GM19463 (cell line): ENCODE results near the gene SARNP.

Experiments
- ATAC-seq: cut with Tn5 transposase; IDR thresholded peaks from one replicate; pipeline ENCODE4 v1.9.1; 2021; ENCODE audit warnings: mild to moderate bottlenecking, moderate library complexity; ENCODE audit not compliant: unreplicated experiment

SARNP gene

DNA sequence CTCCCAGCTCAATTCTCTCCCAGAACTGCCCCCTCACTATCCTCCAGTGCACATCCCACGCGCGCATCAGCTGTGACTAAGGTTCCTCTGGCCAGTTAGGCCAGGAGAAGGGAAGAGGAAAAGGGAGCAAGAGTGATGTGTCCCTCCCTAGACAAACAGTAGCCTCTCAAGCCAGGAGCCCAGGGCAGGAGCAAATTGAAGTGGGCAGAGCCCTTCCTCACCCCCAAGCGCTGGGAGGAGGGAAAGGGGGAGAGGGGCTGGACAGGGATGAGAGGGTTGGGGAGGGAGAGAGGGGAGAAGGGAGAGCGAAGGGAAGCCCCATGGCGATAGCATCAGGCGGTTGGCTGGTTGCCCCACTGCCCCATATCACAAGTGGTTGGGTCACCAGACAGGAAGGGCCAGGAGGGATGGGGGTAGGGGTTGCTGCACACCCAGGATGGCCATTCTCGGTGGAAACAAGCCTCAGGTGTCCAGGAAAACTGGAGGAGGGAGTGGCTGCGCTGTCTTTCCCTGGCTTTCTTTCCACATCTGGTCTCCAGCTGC is 89.8 kb downstream of the SARNP start:
- no peak for ATAC-seq

DNA sequence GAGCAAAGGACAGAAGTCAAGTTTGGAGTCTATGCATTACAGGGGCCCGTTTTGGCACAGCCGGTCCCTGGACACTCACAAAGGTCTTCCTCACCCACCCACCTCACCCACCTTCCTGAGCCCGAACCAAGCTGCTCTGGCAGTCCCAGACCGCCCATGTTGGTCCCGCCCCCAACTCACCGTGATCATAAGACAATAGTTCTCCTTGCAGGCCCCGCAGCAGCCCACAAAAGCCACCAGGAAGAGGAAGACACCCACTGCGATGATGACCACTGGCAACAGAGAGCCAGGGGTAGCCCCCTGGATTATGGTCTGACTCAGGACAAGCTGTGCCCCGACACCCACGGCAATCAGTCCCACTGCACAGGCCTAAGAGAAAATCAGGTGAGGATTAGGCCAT is 90.6 kb downstream of the SARNP start:
- no peak for ATAC-seq

DNA sequence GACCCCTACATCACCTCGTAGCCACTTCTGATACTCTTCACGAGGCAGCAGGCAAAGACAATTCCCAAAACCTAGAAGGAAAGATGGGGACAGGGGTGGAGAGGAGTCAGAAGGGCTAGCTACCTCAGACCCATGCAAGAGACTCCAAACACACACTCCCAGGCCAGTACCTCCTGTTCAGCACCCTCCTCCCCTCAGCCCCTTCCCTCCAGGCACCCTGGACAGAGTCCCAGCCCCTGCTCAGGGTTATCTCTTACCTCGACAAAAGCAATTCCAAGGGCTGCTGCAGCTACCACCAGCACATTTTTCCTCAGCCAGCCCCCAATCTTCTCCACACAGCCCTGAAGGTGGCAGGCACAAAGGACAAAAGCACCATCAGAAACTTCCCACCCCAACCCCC is 92.0 kb downstream of the SARNP start:
- ATAC-seq, result no peak

DNA sequence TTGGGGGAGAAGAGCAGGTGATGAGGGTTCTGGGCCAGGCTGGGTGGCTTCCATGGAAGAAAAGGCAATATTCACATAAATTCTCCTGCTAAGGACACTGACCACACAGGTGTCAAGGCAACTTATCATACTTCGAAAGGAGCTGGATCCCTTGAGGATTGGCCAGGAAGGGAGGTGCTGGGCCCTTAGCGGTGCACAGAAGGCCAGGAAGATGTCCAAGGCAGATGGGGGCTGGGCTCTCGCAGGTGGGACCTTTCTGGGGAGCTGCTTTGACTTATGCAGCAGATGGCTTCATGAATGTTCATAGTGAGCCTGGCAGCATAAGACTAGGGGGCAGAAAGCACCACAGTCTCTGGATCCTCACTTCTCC is 92.6 kb downstream of the SARNP start:
- ATAC-seq, result no peak

DNA sequence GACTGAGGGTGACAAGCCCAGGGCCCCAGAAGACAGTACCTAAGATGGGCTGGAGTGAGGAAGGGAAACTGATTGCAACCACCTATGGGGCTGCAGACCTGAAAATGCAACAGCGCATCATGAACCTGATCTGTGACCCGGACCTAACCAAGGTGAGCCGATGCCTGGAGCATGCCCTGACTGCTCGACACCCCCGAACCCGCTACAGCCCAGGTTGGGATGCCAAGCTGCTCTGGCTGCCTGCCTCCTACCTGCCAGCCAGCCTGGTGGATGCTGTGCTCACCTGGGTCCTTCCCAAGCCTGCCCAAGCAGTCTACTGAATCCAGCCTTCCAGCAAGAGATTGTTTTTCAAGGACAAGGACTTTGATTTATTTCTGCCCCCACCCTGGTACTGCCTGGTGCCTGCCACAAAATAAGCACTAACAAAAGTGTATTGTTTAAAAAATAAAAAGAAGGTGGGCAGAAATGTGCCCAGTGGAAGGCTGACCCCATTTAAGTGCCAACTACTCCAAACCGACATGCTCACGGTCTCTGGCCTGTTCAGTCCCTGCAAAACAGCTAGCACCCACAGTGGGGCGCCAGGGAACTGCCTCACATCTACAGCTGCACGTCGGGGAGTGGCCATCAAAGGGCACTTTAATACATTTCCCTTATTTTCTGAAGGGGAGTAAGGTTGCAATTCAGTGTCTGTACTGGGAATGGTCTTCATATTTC is 93.1 kb downstream of the SARNP start:
- no peak for ATAC-seq

DNA sequence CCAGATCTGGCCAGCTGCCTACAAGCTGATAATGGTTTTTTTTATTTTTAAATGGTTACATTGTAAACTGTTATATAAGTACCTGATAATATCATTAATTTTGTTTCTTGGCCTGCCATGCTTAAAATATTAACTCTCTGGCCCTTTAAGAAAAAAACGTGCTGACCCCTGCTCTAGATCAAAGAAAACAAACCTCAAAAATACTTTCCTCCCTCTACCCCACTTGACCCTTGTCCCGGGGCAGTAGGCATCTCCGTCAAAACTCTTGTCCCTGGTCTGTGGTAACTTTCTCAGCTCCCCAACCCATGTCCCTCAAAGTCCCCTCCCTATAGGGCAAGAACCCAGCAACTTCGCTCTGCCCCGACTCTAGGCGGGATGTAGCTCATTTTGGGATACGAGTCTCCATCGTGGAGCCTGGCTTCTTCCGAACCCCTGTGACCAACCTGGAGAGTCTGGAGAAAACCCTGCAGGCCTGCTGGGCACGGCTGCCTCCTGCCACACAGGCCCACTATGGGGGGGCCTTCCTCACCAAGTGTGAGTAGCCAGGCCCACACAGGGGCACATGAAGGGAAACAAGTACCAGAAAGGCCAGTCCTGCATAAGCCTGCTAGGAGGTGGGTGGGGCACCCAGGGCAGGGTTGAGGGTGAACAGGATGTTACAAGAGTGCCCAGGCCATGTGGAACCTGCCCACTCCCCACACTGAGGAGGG is 93.9 kb downstream of the SARNP start:
- ATAC-seq, result no peak

DNA sequence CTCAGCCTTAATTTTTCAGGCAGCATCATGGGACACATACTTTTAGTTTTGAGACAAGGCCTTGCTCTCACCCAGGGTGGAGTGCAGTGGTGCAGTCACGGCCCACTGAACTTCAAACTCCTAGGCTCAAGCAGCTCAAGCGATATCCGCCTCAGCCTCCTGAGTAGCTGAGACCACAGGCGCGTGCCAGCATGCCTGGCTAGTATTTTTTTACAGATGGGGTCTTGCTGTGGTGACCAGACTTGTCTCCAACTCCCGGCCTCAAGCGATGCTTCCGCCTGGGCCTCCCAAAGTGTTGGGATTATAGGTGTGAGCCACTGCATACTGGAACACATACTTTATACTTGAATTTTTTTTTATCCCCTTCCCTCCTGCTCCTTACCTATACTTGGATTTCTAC is 94.6 kb downstream of the SARNP start:
- no peak for ATAC-seq

DNA sequence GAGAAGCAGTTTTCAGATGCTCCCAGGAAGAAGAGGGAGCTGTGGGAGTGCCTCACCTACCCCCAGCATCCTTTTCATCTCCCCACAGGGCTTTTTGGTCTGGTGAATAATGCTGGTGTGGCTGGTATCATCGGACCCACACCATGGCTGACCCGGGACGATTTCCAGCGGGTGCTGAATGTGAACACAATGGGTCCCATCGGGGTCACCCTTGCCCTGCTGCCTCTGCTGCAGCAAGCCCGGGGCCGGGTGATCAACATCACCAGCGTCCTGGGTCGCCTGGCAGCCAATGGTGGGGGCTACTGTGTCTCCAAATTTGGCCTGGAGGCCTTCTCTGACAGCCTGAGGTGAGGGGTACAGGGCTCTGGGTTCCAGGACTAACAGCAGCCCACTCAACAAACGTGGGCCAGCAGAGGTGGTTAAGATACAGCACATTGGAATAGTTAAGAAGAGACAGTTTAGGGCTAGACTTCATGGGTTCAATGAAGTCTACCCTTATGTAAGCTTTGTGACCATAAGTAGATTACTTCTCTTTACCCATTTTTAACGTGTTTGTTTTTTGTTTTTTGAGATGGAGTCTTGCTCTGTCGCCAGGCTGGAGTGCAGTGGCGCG is 95.8 kb downstream of the SARNP start:
- no peak for ATAC-seq

DNA sequence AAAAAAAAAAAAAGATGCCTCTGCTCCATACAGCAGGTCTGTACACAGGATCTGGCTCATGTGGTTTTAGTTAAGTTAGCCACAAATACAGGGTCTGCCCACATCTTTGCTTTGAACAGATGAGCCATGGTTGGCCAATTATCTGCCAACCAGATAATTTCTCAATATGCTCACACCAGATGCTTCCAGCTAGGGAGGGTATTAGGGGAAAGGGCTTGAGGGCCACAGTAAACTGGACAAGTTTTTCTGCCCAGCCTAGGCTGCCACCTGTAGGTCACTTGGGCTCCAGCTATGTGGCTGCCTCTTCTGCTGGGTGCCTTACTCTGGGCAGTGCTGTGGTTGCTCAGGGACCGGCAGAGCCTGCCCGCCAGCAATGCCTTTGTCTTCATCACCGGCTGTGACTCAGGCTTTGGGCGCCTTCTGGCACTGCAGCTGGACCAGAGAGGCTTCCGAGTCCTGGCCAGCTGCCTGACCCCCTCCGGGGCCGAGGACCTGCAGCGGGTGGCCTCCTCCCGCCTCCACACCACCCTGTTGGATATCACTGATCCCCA is 96.6 kb downstream of the SARNP start:
- ATAC-seq, result no peak

DNA sequence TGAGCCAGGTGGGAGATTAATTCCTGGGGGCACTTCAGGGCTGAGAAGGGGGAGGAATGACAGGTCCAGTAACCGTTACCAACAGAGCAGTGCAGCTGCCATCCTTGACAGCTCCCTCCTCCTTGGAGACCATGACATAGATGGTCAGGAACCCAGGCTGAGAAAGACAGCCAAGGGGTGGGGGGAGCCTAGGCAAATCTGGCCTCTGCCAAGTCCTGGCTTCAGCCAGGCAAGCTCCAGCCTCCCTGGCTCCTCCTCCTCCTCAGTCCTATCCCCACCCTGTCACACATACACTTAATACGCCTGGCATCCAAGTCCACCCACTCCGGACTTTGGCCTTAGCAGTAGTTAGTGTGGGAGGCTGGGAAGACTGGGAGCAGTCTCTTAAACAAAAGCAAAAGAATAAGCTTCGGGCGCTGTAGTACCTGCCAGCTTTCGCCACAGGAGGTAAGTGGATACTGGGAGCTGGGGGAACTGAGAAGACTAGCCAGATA is 97.4 kb downstream of the SARNP start, which contains the start of gene RDH5:
Gene RDH5 (plus strand): TSS at position 323 of the 494 bp plus-strand sequence. CDS start 792 bp downstream, outside the sequence.
- ATAC-seq, result no peak

DNA sequence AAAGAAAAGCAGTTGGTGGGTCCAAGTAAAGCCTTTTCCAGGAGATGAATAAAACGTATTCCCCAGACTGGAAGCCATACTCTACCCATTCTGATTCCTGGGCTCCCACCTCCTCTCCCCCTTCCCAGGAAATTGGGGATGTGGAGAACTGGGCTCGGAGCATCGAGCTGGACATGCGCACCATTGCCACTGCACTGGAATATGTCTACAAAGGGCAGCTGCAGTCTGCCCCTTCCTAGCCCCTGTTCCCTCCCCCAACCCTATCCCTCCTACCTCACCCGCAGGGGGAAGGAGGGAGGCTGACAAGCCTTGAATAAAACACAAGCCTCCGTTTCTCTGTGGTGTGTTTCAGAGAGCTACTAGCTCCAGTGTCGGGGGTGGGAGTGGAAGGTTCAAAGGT is 98.2 kb downstream of the SARNP start:
- no peak for ATAC-seq

DNA sequence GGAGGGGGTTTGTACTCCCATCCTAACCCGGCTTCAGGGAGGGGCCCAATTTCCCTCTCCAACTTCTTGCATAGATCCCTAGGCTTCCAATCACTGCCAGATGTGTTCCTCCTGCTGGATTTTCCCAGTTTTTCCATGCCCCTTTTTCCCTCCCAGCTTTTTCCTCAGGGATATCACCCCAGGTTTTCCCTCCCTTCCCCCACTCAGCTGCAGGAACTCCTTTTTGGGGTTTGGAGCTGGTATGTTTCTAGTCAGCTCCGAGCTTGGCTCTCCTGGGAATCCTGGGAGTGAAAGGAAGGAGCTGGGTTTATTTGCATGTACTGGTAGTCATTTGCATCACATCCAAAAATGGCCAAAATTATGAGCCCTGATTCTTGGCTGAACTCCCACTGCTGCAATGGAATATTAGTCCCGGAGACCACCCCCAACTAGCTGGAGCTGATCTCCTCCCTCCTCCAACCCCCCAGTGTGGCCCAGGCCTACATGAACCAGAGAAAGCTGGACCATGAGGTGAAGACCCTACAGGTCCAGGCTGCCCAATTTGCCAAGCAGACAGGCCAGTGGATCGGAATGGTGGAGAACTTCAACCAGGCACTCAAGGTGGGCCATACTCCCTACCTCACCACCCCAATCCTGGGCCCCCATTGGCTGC is 98.8 kb downstream of the SARNP start:
- no peak for ATAC-seq

DNA sequence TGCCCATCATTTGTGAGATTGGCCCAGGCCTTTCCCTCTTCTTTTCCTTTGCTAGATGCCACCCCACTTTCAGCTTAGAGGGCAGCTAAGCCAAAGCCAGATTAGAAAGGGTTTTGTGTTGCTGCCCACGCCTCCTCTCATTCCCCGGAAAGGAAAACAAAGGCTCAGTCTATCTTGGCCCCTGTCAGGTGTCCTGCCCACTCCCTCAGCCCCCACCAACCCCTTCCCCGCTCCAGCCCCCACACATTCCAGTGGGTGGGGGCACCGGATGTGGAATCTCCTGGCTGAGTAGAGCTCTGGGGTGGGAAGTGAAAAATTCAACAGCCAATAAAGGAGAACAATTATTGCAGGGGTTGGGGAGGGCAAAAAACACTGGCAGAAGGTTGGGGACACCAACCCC is 99.5 kb downstream of the SARNP start:
- no peak for ATAC-seq

DNA sequence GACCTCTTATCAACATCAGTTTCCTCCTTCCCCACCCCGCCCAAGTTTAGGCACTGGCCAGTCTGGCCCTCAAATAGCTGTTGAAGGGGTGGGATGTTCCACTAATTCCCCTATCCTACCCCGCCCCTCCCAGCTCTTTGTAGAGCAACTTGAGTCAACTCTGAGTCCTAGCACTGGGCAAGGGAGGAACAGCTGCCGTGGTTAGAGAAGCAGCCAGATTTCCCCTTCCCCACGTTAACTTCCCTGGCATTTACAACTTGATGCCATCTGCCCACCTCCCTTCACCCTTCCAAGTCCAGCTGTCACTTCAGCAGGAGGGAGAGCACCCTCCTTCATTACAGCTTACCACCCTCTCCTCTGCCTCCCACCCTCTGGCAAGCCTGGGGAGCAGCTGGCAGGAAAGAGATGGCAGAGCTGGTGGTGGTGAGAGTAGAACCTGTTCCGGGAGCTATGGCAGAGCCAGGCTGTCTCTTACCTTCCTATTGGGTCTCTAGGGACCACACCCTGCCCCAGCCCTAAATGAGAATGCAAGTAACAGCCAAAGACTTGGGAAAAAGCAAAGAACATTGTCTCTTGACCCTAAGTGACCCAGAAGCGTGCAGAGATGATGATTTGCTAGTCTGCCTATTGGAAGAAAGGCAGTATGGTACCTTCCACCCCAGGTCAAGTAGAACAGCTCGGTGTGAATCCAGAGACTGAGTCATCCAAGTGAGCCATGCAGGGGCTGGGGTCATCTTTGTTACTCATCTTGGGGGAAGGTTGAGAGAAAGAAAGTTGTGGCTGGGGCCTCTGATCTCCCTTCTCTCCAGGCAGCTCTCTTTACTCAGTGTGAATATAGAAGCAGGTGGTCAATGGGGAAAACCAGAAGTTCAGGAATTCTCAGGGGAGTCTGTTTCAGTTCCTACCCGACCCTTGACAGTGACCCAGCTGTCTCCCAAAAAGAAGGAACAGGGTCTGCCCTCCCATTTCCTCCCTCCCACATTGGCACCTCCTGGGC is 100.2 kb downstream of the SARNP start:
- no peak for ATAC-seq

DNA sequence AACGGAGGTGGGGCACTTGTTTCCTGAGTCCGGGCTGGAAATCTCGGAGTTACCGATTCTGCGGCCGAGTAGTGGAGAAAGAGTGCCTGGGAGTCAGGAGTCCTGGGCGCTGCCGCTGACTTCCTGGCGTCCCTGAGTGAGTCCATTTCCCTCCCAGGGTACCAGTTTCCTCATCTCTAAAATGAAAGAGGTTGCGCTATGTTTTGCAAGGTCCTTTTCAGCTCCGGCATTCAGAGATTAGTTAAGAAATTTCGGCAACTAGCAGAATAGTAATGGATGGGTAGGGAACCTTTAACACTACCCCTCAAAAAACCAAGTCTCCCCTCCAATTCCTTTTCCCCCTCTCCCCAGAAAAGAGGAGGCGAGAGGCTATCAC is 101.0 kb downstream of the SARNP start:
- ATAC-seq, result no peak

DNA sequence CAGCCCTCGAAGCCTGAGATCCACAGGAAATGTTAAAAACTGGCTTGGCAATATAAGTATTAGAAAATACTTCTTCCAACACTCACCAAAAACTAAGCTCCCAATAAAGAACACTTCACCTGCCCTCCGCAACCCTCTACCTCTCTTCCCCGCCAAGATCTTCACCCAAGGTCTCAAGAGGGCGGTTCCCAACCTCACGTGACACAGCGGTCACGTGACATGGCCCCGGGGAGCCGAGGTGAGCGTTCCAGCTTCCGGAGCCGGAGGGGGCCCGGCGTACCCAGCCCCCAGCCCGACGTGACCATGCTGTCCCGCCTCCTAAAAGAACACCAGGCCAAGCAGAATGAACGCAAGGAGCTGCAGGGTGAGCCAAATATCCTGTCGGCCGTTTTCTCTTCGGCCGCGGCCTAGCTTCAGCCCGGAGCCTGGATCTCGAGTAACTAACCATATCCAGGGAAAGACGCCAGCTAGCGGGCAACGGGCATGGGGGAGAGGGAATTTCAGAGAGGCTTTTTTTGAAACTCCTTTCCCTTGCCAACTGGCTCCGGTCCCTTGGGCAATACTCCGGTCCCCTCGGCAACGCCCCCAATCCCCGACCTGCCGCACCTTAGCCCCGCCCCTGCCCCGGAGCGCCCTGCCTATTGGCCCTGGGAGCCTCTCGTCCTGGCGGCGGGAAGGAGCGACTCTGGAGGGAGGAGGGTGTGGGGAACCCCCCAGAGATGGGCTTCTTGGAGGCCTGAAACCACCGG is 101.5 kb downstream of the SARNP start, which contains the start of gene BLOC1S1:
Gene BLOC1S1 (plus strand): TSS at position 214 of the 749 bp plus-strand sequence. CDS start 6 bp downstream, at position 220.
- peak; percentile 94 for ATAC-seq

DNA sequence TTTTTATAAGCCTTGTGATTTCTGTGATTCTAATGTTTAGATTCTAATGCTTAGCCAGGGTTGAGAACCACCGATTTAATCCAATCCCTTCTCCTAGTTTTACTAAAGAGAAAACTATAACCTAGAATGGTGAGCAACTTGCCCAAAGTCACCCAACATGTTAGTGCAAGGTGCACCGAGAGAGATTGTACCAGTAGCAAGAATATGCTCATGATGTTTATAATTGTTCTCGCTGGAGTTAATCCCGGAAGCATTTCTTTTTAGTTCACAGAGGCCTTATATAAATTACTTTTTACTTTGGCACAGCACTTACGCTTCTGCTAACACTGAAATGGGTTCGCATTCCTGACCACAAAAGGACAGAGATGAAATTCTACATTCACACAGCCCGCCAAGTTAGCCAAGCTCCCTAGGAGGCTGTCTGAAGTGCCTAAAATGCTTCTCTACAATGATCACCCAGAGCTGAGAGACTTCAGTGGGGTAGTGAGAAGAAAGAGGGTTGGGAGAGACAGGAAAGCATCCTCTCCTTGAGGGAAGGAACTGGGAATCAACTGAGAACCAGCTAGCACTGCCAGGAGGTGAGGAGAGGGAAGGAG is 102.3 kb downstream of the SARNP start:
- ATAC-seq, result no peak

DNA sequence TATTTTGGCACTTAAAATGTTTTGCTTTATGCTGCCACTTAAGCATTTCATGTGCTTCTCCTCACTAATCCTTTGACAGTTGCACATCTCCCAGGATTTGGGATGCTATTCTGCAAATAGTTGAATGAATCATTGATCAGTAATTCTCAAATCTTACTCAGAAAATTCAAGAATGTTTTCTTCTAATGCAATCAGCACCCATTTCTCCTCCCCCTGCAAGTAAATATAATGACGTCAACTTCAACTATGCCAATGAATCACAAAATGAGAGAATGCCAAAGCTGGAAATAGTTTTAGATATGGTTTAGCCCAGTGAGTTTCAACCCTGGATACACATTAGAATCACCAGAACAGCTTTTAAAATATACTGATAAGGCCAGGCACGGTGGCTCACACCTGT is 103.8 kb downstream of the SARNP start:
- no peak for ATAC-seq
